ENCODE measurements around the gene HNRNPC.

DNA sequence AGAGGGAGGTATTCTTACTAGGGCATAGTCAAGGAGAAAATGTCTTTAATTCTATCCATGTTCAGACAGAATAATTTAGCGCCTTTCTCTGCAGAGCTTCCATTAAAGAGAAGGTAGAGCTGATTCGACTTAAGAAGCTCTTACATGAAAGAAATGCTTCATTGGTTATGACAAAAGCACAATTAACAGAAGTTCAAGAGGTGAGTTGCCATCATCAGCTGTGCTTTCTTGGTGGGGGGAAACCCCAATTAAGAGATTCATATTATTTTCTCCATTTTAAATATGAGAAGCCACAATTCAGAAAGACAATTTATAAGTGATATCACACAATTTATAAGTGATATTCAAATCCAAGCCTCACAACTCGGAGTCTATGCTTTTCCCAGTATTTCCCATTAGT lies 38.4 kb upstream of the HNRNPC start:
- TF ChIP-seq, protein P1, sequence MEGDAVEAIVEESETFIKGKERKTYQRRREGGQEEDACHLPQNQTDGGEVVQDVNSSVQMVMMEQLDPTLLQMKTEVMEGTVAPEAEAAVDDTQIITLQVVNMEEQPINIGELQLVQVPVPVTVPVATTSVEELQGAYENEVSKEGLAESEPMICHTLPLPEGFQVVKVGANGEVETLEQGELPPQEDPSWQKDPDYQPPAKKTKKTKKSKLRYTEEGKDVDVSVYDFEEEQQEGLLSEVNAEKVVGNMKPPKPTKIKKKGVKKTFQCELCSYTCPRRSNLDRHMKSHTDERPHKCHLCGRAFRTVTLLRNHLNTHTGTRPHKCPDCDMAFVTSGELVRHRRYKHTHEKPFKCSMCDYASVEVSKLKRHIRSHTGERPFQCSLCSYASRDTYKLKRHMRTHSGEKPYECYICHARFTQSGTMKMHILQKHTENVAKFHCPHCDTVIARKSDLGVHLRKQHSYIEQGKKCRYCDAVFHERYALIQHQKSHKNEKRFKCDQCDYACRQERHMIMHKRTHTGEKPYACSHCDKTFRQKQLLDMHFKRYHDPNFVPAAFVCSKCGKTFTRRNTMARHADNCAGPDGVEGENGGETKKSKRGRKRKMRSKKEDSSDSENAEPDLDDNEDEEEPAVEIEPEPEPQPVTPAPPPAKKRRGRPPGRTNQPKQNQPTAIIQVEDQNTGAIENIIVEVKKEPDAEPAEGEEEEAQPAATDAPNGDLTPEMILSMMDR (conservative IDR thresholded peaks at IDR 0.05; ENCODE audit: low read length), result no peak
- TF ChIP-seq EZH2phosphoT487 (IDR thresholded peaks at IDR 0.05; ENCODE audit: borderline replicate concordance, low read depth, low read length), result no peak

All from OCI-LY7 (cell line).